Stromal cell of bone marrow (primary cell): ENCODE results near the gene ZSCAN5C.
"Not testable (repeated sequence)": the region's sequence is repeated elsewhere in the genome, so short reads cannot be mapped to it uniquely, and the experiment has no call there.

Experiments used
- DNase-seq: peaks from one replicate; pipeline ENCODE4 v3.0.0-alpha.2; 2012; ENCODE audit warnings: low read depth

The ZSCAN5C gene

GRCh38 chr19:56191711-56192110 is 10.4 kb upstream of the ZSCAN5C start:
- no peak for DNase-seq

- no peak for DNase-seq
Measured at GRCh38 chr19:56193981-56194640, 8.0 kb upstream of the ZSCAN5C start.

- DNase-seq = not testable (repeated sequence)
Measured at GRCh38 chr19:56197646-56198045, 4.4 kb upstream of the ZSCAN5C start, which contains the start of gene ZSCAN5B. Gene ZSCAN5B (minus strand): TSS chr19:56197783. CDS start chr19:56193052, 4,731 bp downstream.

- DNase-seq = no peak
Measured at GRCh38 chr19:56199687-56200086, 2.4 kb upstream of the ZSCAN5C start.

GRCh38 chr19:56207581-56207980 is 5.5 kb downstream of the ZSCAN5C start:
- DNase-seq = not testable (repeated sequence)

- DNase-seq = no peak
Measured at GRCh38 chr19:56209091-56209490, 7.0 kb downstream of the ZSCAN5C start.

- DNase-seq = not testable (repeated sequence)
Measured at GRCh38 chr19:56210036-56210435, 8.0 kb downstream of the ZSCAN5C start.

- DNase-seq = no peak
Measured at GRCh38 chr19:56211718-56212117, 9.6 kb downstream of the ZSCAN5C start.

- DNase-seq = peak; percentile 13
Measured at GRCh38 chr19:56217039-56217949, 15.2 kb downstream of the ZSCAN5C start.

GRCh38 chr19:56218961-56219360 is 16.9 kb downstream of the ZSCAN5C start:
- DNase-seq = no peak

- peak; percentile 3 for DNase-seq
Measured at GRCh38 chr19:56221442-56221841, 19.4 kb downstream of the ZSCAN5C start.

GRCh38 chr19:56221851-56222250 is 19.8 kb downstream of the ZSCAN5C start:
- no peak for DNase-seq

- DNase-seq = no peak
Measured at GRCh38 chr19:56222901-56223300, 20.8 kb downstream of the ZSCAN5C start.

GRCh38 chr19:56223481-56223880 is 21.4 kb downstream of the ZSCAN5C start:
- no peak for DNase-seq

- DNase-seq = peak; percentile 9
Measured at GRCh38 chr19:56245121-56245740, 43.2 kb downstream of the ZSCAN5C start.

GRCh38 chr19:56245764-56246163 is 43.7 kb downstream of the ZSCAN5C start:
- DNase-seq = not testable (repeated sequence)

- not testable (repeated sequence) for DNase-seq
Measured at GRCh38 chr19:56248736-56249338, 46.8 kb downstream of the ZSCAN5C start.

GRCh38 chr19:56252699-56253422 is 50.8 kb downstream of the ZSCAN5C start:
- DNase-seq = peak; percentile 35

- DNase-seq = peak; percentile 35
Measured at GRCh38 chr19:56253737-56254136, 51.7 kb downstream of the ZSCAN5C start.

- DNase-seq = no peak
Measured at GRCh38 chr19:56258272-56258671, 56.2 kb downstream of the ZSCAN5C start.
